Right atrium auricular region (tissue), 2 donors: ENCODE data around the gene TYW1. TPM values are rescaled to one million over a fixed set of nuclear protein-coding genes. Genes with fewer than 3 reads are reported as not detected.
"Not testable (repeated sequence)": the region's sequence is repeated elsewhere in the genome, so short reads cannot be mapped to it uniquely, and the experiment has no call there.

Experiments used
- DNase-seq: peaks from one replicate; pipeline ENCODE4 v3.0.0-alpha.2; 2019; ENCODE audit warnings: low spot score
- H3K27ac ChIP-seq, 2 donors: fragments of 200-600 bp; sonication (generic); 1 replicate in 1 of 2; 2 replicates in 1 of 2; pipeline ENCODE4 v1.5.1; 2016 to 2019
- H3K27me3 ChIP-seq, 2 donors: fragments of 200-600 bp; sonication (generic); one replicate each; pipeline versions ENCODE4 v1.5.1 to v1.6.0; 2017 to 2019
- H3K36me3 ChIP-seq: fragments of 200-600 bp; sonication (generic); one replicate; pipeline ENCODE4 v1.5.1; 2016
- H3K4me1 ChIP-seq, 2 donors: fragments of 200-600 bp; sonication (generic); one replicate each; pipeline versions ENCODE4 v1.5.1 to v1.6.0; 2017 to 2019
- H3K4me3 ChIP-seq, 2 donors: fragments of 200-600 bp; sonication (generic); 1 replicate in 1 of 2; 2 replicates in 1 of 2; pipeline ENCODE4 v1.5.1; 2017 to 2019; ENCODE audit warnings: mild to moderate bottlenecking in 1 of 2, moderate library complexity in 1 of 2
- H3K9me3 ChIP-seq, 2 donors: fragments of 200-600 bp; sonication (generic); one replicate each; pipeline ENCODE4 v1.5.1; 2019
- total RNA-seq, 2 donors: library from RNA; depleted of rRNA; stranded (reverse); fragments of >200 nt; gene quantifications; one replicate each; pipeline ENCODE4 v1.1.0, GENCODE V29; 2016
- TF ChIP-seq, protein P1 (sequence below), 2 donors: fragments of 200-600 bp; sonication (generic); IDR thresholded peaks; one replicate each; pipeline ENCODE4 v1.5.1; 2019; ENCODE audit warnings: antibody characterized with exemption in 2 of 2

The TYW1 gene
- total RNA-seq, 2 donors from 2014 or later: 12.4 to 23.8 TPM

DNA sequence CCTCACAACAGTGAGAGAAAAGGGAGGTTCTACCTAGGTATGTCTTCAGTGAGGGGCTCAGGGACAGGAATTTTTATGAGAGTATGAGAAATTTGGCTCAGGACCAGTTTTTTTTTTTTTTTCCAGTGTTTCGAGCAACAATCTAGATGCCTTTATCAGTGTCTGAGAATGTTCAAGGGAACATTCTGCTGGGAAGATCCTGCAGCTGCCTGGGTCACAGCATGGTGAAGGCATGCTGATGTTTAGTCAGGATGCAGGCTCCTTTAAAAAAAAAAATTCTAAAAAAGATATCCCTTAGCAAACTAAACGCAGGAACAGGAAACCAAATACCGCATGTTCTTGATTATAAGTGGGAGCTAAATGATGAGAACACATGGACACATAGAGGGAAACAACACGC is 32.2 kb upstream of the TYW1 start:
- Histone ChIP-seq H3K36me3 (no peaks in the 10 kb centered on the region), H3K27ac (no peak overlapping the region), H3K9me3 (no peaks in the 10 kb centered on the region), H3K4me3 (no peak overlapping the region), H3K4me1 (no peaks in the 10 kb centered on the region), H3K27me3 (no peaks in the 10 kb centered on the region)
- no peak for DNase-seq
- TF ChIP-seq, protein P1, sequence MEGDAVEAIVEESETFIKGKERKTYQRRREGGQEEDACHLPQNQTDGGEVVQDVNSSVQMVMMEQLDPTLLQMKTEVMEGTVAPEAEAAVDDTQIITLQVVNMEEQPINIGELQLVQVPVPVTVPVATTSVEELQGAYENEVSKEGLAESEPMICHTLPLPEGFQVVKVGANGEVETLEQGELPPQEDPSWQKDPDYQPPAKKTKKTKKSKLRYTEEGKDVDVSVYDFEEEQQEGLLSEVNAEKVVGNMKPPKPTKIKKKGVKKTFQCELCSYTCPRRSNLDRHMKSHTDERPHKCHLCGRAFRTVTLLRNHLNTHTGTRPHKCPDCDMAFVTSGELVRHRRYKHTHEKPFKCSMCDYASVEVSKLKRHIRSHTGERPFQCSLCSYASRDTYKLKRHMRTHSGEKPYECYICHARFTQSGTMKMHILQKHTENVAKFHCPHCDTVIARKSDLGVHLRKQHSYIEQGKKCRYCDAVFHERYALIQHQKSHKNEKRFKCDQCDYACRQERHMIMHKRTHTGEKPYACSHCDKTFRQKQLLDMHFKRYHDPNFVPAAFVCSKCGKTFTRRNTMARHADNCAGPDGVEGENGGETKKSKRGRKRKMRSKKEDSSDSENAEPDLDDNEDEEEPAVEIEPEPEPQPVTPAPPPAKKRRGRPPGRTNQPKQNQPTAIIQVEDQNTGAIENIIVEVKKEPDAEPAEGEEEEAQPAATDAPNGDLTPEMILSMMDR (IDR thresholded peaks at IDR 0.05): no peak

DNA sequence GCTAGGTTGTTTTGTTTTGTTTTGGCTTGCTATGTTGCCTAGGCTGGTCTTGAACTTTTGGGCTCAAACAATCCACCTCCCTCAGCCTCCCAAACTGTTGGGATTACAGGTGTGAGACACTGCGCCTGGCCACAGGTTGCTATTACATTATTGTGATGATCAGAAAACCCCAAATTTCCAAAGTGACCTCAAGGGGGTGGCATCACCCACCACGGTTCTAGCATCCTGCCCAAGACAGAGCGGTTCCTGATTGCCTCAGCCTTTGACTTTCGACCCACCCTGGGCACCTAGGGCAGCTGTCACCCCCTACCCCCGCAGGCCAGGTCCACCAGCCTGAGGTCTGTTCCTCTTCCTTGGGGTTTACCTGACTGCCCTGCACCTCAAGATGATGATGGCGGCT is 29.6 kb upstream of the TYW1 start:
- no peak for DNase-seq
- Histone ChIP-seq H3K9me3 (no peaks in the 10 kb centered on the region), H3K4me1 (no peaks in the 10 kb centered on the region), H3K4me3 (no peak overlapping the region), H3K36me3 (no peaks in the 10 kb centered on the region), H3K27ac (no peak overlapping the region), H3K27me3 (no peaks in the 10 kb centered on the region)
- TF ChIP-seq, protein P1 (IDR thresholded peaks at IDR 0.05): no peak

- not testable (repeated sequence) for H3K36me3 ChIP-seq, H3K4me1 ChIP-seq, H3K27ac ChIP-seq, H3K27me3 ChIP-seq, DNase-seq, H3K4me3 ChIP-seq, H3K9me3 ChIP-seq
These were observed 27.6 kb upstream of the TYW1 start for GRCh38 chr7:66969001-66969400.

DNA sequence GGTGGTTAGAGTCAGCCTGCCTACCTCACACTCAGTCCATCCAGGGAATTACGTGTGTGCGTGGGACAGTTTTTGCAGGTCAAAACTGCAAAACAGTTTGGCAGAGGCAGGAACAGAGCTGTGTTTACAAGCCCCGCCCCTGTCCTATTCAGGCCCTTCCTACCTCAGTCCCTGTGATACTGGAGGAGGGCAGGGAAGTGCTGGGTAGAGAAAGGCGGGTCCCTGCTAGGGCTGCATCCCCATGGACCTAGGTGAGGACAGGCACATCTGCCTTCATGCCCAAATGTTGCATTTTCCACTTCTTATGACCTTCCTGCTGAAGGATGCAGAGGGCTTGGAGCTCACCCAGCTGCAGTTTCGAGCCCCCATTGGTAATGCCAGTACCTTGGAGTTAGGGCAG is 26.3 kb upstream of the TYW1 start:
- DNase-seq: no peak
- TF ChIP-seq, protein P1 (IDR thresholded peaks at IDR 0.05): no peak
- Histone ChIP-seq H3K4me3 (no peak overlapping the region), H3K27me3 (no peaks in the 10 kb centered on the region), H3K36me3 (no peaks in the 10 kb centered on the region), H3K27ac (no peak overlapping the region), H3K9me3 (no peaks in the 10 kb centered on the region), H3K4me1 (no peaks in the 10 kb centered on the region)

- no peak overlapping the region for H3K27ac ChIP-seq
- TF ChIP-seq, protein P1 (IDR thresholded peaks at IDR 0.05): no peak
- no peak overlapping the region for H3K4me3 ChIP-seq
- no peak for DNase-seq
- no peaks in the 10 kb centered on the region for H3K36me3 ChIP-seq
- H3K27me3 ChIP-seq: no peaks in the 10 kb centered on the region
- peaks cover 0 to 2% of the 10 kb centered on the region in 2 donors for H3K9me3 ChIP-seq
- H3K4me1 ChIP-seq: no peaks in the 10 kb centered on the region
These were observed 21.5 kb upstream of the TYW1 start for GRCh38 chr7:66974986-66975590.

GRCh38 chr7:66978312-66978711 is 18.3 kb upstream of the TYW1 start:
- not testable (repeated sequence) for H3K4me3 ChIP-seq, H3K9me3 ChIP-seq, H3K4me1 ChIP-seq, H3K36me3 ChIP-seq, H3K27me3 ChIP-seq, H3K27ac ChIP-seq, DNase-seq

DNA sequence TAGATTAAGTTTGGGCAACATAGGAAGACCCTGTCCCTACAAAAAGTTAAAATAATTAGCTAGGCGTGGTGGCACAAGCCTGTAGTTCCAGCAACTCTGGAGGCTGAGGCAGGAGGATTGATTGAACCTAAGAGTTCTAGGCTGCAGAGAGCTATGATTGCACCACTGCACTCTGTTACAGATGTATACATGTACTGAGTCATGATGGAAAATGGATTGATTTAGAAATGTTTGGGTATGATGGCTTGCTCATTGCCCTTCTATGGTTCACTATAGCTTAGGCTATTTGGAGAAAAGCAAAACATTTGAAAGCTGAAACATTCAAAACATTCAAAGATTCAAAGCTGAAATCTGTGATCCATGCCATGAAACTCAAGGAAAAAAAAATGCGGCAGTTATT is 17.6 kb upstream of the TYW1 start:
- not testable (repeated sequence) for H3K36me3 ChIP-seq, H3K27me3 ChIP-seq, H3K4me1 ChIP-seq, H3K9me3 ChIP-seq, H3K4me3 ChIP-seq, H3K27ac ChIP-seq, DNase-seq

DNA sequence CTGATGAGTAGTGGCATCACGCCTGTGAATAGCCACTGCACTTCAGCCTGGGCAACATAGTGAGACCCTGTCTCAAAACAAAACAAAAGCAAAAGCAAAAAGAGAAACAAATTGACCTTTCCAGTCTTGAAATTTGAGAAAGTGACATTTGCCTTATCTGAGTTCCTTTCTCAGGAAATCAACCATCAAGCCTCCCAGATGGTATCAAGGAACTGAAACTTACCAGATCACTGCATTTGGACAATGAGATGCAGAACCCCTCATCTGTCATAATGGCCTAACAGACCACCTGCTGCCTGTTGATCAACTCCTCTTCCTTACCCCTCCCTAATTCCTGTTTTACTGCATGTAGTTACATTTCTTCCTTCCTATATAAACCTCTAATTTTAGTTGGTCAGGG is 16.3 kb upstream of the TYW1 start:
- H3K4me3 ChIP-seq, H3K4me1 ChIP-seq, H3K27ac ChIP-seq, H3K36me3 ChIP-seq, H3K27me3 ChIP-seq, H3K9me3 ChIP-seq, DNase-seq: not testable (repeated sequence)

- not testable (repeated sequence) for H3K9me3 ChIP-seq, H3K4me3 ChIP-seq, H3K27me3 ChIP-seq, DNase-seq, H3K27ac ChIP-seq
- H3K36me3 ChIP-seq: peaks cover 75% of the 10 kb centered on the region
- peaks cover 0 to 15% of the 10 kb centered on the region in 2 donors for H3K4me1 ChIP-seq
These were observed 7.1 kb upstream of the TYW1 start for GRCh38 chr7:66989552-66989951.

DNA sequence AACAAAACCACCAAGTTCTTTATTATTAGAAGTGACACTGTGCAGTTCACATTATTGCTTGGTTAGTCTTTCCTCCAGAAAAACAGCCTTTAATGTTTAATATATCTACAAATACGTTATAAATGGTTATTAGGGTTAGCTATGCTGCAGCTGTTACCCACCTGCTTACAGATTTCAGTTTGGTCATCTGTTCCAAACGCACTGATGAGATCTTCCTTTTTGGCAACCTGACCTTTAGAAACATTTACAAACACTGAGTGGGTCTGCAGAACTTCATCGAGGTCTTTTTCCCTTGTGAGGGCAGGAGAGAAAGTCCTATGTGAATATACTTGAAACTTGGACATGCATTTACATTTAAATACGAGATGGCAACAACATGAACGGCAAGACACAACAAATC is 2.6 kb upstream of the TYW1 start:
- Histone ChIP-seq H3K27ac (peak overlapping the region; percentile 99), H3K4me1 (peaks cover 0 to 23% of the 10 kb centered on the region in 2 donors), H3K4me3 (peak overlapping the region; percentile 88 to 93), H3K36me3 (peaks cover 47% of the 10 kb centered on the region)
- not testable (repeated sequence) for H3K9me3 ChIP-seq, DNase-seq, H3K27me3 ChIP-seq
